Measurements from ENCODE around the gene NADK.

DNA sequence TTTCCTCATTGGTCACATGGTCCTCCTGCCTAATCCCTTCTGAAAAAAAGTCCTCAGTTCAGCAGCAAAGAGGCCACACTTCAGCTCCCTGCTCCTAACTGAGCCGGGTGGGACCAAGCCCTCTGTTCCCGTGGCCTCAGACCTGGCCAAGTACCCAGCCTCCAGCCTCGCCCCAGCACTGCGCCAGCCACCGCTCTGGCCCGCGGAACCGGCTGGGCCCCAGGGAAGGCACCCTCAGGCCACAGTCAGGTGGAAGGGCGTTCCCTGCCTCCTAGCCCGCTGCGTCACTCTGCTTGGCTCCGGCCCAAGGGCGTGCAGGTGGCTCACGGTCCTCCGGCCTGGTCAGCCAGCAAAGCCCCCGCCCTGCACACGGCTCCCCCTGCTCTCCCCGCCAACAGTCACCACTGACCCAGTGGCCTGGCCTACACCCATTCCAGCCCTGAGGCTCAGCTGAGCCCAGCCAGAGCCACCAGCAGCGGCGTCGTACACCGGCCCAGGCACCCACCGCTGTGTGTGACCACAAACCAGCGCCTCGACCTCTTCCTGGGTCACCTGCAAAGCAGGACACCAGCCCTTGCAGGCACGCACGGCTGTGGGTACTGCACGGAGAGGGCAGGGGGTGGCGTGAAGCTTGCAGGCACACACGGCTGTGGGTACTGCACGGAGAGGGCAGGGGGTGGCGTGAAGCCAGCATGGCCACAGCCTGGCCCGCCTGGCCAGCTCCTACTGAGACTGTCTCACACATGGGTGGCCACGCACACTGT lies 19.4 kb downstream of the NADK start:
- TF ChIP-seq GATA2 (IDR thresholded peaks at IDR 0.05; ENCODE audit: low read depth, low read length) (no peak), GATA3 (IDR thresholded peaks at IDR 0.05; ENCODE audit: low read depth, low read length) (no peak)

All from SH-SY5Y (cell line).